Vein endothelial cell (primary cell): Measurements from ENCODE around the gene CDKL1. TPM values are rescaled to one million over a fixed set of nuclear protein-coding genes. Genes with fewer than 3 reads are reported as not detected.

Experiments
- small RNA-seq: library from RNA; depleted of rRNA; stranded (forward); fragments of <200 nt; gene quantifications from one replicate; pipeline ENCODE3, GENCODE V24; 2012
- total RNA-seq: library from RNA; depleted of rRNA; stranded (reverse); fragments of >200 nt; gene quantifications from 2 replicates; pipeline ENCODE4 v1.2.3, GENCODE V29; 2012

Gene CDKL1
- 13.1 and 13.5 TPM in 2 replicates for total RNA-seq

DNA sequence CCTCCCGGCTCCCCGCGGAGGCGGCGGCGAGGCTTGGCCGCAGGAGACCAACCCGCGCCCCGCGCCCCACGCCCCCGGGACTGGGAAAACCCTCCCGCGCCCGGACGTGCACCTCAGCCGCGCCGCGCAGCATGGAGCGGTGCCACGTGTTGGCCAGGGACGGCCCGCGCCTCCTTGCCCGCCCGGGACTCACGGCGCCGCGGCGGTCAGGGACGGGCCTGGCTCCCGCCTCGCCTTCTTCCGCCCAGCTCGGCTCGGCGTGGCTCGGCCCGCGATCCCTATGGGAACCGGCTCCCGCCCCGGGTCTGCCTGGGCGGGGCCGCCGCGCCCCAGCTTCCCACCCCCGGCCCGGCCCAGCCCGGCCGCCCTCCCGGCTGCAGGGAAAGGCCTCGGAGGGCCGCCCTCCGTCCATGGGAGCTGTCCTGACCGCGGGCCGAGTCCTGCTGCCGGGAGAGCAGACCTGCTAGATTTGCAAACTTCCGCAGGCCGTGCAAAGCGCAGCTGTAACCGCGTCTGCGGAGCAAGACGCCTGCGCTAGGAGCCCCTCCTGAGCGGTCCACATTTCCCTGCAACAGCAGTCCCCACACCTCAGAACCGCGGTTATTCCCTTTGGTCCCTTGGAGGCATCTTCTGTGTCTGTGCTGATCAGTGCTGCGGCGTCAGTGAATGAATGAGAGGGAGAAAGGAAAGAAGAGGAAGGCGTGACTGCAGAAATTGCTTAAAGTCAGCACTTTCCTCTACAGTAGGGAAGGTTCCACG lies at the start of gene CDKL1:
TSS of gene CDKL1 (minus strand) at position 251 of the 759 bp plus-strand sequence. CDS start 1,013 bp downstream, outside the sequence.

DNA sequence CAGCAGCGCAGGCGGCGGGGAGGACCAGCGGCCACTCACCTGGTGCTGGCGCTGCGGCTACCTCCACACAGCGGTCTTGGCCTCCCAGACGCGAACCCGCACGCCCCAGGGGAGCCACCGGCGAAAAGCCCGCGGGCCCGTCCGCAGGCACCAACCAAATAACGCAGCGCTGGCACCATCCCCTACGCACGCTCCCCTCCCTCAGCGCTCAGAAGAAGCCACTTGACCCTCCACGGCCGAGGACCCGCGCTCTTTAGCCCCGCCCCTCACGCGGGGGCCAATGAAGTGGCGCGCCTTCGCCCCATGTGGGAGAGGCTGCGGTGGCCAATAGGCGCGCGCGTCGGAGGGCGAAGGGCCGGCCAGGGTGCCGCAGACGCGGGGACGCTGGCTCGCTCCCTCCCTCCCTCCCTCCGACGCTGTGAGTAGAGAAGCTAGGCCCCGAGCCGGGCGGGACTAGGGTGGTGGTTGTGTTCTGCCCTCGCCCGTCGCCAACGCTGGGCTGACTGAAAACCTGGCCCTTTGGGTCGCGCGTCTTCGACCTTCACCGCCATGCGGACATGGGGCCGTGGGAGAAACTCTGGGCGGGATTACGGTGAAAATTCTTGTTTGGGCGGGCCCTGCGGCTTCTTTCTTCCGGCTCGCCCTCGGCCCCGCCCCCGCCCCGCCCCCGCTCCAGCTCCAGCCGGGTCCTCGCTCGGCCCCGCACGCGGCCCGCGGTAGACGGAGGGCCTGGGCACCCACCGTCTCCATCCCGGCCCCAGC lies 84.5 kb downstream of the CDKL1 start, which contains the start of the genes DMAC2L and L2HGDH:
TSS of gene DMAC2L (plus strand) at position 353 of the 762 bp plus-strand sequence. CDS start 9,164 bp downstream, outside the sequence.
TSS of gene L2HGDH (minus strand) at position 258 of the 762 bp plus-strand sequence. CDS start at position 179, 79 bp downstream.

Small RNAs within 50 kb of the gene (small RNA-seq; reads per million reads assigned to genes)
- 0.66 reads per million, percentile 42 among the genes with 10 or more reads in this experiment for gene MIR4504

Other genes starting within 250 kb of the CDKL1 start
- 24.2 and 30.0 TPM in 2 replicates for gene SOS2, start 165.3 kb downstream of the CDKL1 start, total RNA-seq
- gene L2HGDH, start 84.7 kb downstream of the CDKL1 start, total RNA-seq, result 2.3 and 3.9 TPM in 2 replicates
- gene DMAC2L, start 84.6 kb downstream of the CDKL1 start, total RNA-seq, result 6.6 and 8.8 TPM in 2 replicates
- 72.9 and 76.4 TPM in 2 replicates for gene MAP4K5, start 135.7 kb upstream of the CDKL1 start, total RNA-seq
- 1.3 and 1.6 TPM in 2 replicates for gene ATL1, start 163.3 kb upstream of the CDKL1 start, total RNA-seq